GM18502 (cell line): ENCODE measurements around the gene LEMD3.

Experiments
- ATAC-seq: cut with Tn5 transposase; IDR thresholded peaks from one replicate; pipeline ENCODE4 v1.9.1; 2021; ENCODE audit warnings: mild to moderate bottlenecking; ENCODE audit not compliant: unreplicated experiment, poor library complexity

The LEMD3 gene

DNA sequence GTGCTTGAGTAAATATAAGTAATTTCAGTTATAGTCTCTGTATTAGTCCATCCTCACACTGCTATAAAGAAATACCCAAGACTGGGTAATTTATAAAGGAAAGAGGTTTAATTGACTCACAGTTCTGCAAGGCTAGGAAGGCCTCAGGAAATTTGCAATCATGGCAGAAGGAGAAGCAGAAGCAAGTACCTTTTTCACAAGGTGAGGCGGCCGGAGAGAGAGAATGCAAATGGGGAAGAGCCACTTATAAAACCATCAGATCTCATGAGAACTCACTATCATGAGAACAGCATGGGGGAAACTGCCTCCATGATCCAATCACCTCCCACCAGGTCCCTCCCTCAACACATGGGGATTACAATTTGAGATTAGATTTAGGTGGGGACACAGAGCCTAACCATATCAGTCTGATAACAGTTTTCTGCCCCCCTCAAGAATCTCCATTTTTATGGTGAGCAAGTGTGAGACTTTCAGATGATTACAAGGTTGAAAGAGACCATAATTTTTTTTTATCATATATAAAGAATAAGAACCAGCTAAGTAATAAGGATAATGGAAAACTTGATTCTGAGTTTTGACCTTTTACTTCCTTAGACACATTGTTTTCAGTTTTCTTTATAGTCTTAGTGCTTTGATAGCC, 35.6 kb downstream of the LEMD3 start:
- ATAC-seq: no peak

DNA sequence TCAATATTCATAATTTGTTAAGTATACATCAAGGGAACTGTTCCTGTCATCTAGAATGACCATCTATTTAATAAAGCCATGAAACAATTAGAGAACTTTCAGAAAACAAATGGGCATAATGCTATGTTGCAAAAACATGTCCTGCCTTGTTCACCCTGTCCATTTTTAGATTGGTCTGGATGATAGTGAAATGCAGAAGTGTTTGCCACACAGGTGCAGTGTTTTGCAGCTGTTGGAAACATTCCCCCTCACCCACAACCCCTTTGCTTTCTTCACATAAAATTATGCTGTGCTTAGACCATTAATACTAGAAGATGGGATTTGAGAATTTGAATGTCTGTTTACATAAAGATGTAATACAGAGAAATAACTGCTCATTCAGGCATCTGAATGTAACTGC, 36.5 kb downstream of the LEMD3 start:
- ATAC-seq: no peak

DNA sequence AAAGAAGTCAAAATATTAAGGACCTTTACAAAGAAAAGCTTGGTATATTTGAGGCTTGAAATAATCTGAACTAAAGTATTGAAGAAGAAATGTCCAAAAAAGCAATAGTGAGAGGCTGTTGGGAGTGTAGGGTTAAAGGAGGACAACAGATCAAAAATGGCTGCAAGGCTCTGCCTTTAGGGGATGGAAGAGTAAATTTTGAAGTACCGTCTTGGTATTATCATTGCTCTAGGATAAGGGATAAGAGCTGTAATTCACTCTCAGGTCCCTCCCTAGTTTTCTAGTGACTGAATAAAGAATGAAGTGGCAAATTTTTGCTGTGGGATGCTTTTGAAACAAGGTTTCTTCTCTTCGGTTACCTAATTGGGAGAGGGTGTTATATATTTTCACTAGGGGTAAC, 38.7 kb downstream of the LEMD3 start:
- no peak for ATAC-seq

DNA sequence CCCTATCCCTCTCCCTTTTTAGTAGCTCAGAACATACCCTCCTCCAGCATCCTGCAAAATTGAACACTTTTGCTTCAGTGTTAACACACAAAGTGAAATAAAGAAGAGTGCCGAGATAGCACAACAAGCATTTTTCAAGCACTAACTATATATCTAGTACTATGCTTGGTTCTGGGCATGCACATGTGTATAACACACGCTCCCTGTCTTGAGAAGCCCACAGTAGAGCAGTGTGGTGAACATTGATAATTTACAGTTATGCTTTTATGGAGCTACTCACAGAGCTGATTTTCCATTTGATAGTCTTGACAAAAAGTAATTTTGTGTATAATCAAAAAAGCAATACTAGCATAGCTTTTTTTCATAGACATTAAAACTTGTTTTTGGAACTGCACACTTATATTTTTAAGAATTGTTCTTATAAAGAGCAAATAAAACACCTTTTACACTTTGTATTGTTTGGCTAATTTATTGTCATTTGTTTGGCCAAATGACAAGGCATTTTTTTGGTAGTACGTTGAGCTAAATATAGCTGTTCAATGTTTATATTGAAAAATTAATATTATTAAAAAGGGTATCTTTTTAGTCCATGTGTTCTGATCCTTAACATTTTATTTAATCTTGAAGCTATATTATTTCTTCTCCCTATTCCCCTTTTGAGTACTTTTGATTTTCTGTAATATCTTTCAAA, 39.7 kb downstream of the LEMD3 start:
- ATAC-seq: no peak

DNA sequence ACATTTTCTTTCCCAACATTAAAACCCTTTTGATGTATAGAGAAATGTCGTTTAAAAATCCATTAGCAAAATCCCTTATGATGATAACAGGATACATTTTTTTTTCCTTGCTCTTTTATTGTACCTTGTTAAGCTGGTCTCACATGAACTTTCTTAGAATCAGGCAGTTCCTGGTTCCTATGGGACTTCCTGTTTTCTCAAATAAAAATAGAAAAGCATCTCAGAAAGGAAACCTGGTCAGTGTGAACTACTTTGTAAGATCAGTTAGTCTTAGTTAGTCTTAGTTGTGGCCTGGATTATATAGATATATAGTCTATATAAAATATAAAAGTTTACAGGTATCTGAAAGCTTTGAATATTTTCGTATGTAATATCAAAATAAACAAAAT, 40.3 kb downstream of the LEMD3 start:
- ATAC-seq: peak; percentile 88

DNA sequence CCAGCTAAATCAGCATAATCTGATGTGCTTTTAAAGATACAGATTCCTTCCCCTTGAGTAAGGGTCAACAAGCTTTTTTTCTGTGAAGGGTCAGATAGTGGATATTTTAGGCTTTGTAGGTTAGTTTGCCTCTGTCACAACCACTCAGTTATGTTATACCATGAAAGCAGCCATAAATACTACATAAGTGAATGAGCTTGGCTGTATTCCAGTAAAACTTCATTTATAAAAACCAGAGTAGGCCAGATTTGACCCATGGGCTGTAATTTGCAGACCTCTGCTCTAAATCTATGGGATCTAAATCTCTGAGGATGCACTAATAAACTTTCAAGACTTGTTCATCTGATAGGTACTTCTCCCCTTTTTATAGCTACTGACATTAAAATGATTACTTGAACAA, 47.7 kb downstream of the LEMD3 start:
- ATAC-seq: no peak

DNA sequence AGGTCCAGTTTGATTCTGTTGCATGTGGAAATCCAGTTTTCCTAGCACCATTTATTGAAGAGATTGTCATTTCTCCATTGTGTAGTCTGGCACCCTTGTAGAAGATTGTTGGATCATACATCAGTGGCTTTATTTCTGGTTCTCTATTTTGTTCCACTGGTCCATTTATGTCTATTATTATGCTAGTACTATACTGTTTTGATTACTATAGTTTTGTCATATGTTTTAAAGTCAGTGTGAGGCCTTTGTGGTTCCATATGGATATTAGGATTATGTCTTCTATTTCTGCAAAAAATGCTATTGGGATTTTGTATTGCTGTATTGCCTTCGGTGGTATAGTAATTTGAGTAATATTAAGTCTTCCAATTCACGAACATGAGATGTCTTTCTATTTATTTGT, 51.4 kb downstream of the LEMD3 start:
- ATAC-seq: no peak

DNA sequence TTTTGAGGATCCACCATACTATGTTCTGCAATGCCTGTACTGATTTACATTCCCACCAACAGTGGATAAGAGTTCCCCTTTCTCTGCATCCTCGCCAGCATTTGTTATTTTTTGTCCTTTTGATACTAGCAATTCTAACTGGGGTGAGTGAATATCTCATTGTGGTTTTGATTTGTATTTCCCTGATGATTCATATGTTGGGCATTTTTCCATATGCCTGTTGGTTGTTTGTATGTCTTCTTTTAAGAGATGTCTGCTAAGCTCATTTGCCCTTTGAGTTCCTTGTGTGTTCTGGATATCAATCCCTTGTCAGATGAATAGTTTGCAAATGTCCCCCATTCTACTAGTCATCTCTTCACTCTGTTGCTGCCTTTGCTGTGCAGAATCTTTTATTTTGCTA, 60.1 kb downstream of the LEMD3 start:
- ATAC-seq: no peak

DNA sequence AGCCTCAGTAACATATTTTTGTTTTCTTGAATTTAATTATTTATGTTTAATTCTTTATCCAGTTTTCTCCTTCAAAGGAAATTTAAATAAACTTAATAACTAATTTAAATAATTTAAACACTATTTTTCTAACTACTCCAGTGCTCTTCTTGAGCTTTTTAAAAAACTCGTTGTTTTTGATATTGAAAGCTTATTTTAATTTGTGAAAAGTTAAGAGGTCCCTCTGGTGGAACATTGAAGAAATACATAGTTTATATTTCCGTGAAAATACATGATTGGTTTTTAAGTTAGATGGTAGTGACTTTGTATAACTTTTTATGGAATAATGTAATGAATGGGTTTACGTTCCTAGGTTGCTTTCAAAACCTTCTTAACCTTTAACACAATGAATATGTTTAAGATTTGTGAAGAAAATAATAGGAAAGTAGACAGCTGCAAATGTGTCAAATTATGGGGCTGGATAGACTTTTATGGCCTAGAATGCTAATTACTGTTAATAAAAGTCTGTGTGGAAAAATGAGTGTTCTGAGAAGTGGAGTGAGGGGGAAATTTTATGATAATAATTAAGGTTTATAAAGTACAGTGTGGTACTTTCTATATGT, 63.2 kb downstream of the LEMD3 start:
- ATAC-seq: no peak

DNA sequence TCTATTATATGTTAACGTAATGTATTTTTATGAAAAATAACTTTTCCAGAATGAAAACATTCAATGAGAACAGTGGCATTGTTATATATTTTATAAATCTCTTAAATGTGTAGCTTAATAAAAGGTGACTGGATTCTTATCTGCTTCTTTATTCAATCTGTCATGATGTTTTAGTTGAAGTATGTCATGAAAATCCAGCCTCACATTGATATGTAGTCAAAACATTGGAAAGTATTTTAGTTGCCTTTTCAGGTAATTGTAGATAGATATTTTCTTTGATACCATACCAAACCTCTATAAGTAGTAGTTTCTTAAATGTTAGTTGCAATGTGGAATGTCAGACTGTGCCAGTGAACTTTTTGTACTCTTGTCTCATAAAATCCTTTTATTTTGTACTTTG, 67.8 kb downstream of the LEMD3 start:
- no peak for ATAC-seq

DNA sequence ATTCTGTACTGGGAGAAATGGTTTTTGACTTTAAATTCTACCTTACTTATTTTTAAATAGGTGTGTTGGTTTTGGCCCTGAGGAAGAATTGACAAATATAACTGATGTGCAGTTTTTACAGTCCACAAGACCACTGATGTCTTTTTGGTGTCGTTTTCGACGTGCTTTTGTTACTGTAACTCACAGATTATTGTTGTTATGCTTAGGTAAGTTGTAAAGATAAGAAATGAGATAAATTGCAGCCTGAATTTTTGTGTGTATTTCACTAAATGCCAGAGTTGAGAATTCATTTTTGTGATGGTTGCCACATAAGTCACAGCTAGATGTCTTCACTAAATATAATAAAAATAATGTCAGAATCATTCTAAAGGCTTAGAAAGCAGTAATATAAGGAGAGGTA, 69.2 kb downstream of the LEMD3 start:
- no peak for ATAC-seq

DNA sequence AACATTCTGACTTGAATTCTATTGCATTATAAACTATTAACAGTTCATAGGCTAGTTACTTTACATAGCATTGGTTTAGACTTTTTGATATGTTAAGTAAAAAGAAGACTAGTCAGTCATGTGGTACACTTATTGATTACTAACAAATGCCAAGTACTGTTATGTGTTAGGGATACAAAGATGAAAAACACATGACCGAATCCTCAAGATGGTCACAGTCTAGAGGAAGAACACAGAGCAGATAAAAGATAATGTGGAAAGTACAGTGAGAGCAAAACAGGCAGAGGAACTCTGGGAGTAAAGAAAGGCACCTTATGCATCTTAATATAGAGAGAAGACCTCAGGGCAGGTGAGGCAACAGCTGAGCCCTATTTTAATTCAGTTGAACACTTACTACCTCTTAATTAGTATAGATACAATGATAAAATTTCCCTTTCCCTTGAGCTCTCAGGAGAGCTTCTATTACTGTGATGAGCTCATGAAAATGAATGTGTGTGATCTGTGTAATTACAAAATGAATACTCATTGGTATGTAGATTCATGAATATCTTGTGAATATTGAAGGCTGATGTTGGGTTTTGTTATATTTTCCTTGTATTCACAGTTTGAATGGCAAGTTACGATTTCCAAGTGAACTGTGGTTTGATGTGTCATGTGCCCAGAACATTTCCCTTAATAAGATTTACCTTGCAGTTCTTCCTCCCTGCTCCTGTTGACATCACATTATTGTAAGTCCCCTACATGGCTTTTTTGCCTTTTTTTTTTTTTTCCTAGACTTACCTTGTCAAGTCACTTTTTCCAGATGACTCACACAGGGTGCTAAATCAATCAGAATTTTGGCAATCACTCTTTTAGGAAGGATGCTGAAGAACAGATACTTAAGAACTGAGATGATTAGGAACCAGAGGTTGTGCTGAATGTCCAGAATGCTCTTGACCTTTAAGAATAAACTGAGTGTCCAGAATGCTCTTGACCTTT, 79.6 kb downstream of the LEMD3 start:
- no peak for ATAC-seq

DNA sequence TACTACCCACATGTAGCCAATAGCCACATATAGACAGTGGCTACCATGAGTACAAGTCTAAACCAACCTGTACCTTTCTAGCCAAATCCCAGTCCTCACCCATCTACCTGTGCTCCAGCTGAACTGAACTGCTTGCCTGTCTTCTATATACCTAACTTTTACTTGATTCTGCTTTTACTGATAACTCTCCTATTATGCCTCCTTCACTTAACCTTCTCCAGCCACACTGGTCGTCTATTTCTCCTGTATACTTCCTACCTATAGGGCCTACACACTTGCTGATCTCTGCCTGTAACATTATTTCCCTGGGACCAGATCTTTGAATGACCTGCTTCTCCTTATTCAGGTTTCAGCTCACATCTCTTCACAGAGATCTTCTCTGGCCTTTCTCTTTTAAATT, 83.1 kb downstream of the LEMD3 start:
- ATAC-seq: no peak

DNA sequence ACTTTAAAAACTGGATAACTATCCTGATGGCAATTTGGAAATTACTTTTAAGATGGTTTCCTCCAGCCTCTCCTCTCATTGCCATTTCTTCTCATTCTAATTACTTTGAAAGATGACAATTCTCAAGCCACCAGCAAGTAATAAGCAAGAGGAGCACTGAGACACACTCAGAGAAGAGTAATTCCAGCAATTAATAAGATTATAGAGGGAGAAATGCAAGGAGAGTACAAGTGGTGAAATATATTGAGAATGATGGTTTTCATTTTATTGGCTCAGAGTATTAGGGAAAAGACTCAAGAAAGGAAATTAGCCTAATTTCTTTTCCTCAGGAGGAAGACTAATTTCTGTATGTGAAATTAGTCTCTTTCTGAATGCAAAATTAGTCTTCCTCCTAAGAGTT, 88.6 kb downstream of the LEMD3 start:
- ATAC-seq: no peak

DNA sequence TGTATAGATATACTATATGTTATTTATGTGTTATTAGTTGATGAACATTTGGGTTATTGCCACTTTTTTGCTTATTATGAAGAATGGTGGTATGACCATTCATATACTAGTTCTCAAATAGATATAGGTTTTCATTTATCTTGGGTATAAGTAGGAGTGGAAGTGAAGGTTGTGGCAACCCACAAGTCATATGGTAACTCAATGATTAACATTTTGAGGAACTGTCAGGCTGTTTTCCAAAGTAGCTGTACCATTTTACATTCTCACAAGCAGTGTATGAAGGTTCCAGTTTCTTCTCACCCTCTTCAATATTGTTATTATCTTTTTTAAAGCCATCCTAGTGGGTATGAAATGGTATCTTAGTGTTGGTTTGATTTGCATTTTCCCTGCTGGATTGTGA, 90.1 kb downstream of the LEMD3 start:
- no peak for ATAC-seq

DNA sequence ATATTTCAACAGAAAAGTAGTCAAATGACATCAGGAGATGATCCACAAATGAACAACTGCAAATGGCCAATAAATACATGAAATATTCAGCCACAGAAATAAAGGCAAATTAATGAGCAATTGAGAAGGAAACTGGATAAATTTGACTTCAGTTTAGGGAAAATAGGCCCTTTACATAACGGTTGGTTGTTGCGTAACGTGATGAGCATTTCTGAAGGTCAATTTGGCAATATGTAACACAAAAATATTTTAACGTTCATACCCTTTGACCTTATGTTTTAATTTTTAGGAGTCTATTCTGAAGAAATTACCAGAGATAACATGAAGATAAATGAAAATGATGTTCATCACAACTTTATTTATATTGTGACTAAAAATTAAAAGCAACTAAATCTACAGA, 94.4 kb downstream of the LEMD3 start:
- ATAC-seq: no peak

DNA sequence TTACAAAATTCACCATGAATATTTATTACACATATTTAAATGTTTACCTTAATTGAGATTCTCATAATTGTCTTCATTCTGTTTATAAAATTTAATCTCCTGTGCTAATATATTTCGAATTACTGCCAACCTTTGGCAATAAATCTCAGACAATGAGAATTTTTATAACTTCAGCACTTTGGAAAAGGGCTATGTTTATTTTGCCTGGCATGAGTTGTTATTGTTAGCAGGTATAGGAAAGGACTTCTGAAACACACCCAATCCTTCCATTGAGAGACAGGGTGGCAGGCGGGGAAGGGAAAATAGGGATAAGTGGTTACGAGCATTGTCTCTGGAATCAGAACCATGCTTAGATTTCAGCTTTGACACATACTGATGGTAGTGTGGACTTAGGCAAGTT, 97.0 kb downstream of the LEMD3 start:
- ATAC-seq: no peak

DNA sequence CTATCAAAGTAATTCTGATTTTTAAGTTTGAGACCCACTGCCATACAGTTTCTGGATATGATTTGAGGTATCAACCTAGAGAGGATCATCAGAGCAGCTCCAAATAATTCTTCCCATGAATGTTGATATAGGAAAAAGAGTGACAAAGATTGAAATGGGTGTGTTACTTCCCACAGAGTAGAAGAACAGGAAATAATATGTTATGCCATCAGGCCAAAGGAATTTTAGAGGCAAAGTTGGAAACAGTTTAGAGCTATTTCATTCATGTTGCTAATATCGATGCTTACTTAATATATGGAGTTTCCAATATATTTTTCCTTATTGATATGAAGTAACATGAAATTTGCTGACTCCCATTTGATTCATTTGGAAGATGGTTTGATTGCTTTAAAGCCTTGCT, 100.2 kb downstream of the LEMD3 start:
- no peak for ATAC-seq

DNA sequence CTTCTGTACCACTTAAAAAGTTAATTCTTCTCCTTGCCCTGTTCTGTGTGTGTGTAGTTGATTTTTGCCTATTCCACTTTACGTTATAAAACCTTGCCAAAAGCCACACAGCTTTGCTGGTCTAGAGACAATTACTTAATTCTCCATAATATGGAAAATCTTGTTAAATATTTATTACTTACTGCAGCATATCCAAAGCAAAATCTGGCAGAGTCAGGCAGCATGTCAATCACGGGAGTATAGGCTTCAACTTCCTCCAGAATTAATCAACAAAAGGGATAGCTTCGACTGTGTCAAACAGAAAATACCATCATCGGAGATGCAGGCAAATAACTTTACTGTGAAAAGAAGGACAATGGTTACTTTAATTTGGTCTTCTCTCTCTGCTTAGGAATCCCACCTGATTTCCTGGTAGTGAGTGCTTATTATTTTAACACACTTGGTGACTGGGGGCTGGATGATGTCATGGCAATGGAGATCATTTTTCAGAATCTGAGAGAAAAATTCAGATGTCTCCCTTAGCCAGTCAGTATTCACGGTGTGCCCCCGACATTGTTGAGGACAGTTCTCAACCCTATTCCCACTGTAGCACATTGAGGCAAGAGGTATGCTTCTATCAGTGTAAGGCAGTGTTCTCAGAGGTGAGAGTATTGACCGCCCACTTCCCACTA, 105.4 kb downstream of the LEMD3 start:
- ATAC-seq: no peak

DNA sequence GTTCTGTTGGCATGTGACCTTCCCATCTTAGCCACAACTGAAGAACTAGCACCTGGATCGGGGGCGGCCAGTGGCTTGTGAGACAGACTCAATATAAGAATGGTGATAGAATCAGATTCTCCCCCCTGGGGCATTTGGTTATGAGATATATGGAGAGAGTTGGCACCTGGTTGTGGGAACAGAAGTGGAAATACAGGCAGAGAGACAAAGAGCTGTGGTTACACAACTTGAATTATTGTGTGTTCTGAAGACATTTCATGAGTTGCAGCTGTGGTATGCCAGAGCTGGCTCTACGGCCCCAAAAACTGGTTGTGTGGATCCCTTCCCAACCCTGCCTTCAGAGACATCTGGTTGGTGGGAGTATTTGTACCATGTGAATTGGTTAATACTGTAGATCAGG, 106.2 kb downstream of the LEMD3 start:
- no peak for ATAC-seq
